Nephron (organoid): ENCODE data around the gene PTPRT.

ENCODE experiments used
- H3K27ac Mint-ChIP-seq, 3 experiments: 2 replicates each; pipeline ENCODE4 v1.8.0; 2020; ENCODE audit warnings: mixed read lengths in 3 of 3, mild to moderate bottlenecking in 2 of 3, moderate library complexity in 1 of 3
- H3K27me3 Mint-ChIP-seq: 2 replicates; pipeline ENCODE4 v1.8.0; 2021; ENCODE audit warnings: low read depth, mild to moderate bottlenecking, moderate library complexity, mixed read lengths
- H3K36me3 Mint-ChIP-seq: 2 replicates; pipeline ENCODE4 v1.8.0; 2020; ENCODE audit warnings: low read depth, mixed read lengths
- H3K4me1 Mint-ChIP-seq: 2 replicates; pipeline ENCODE4 v1.8.0; 2020; ENCODE audit warnings: mixed read lengths
- H3K4me3 Mint-ChIP-seq, 3 experiments: 2 replicates each; pipeline ENCODE4 v1.8.0; 2020; ENCODE audit warnings: mild to moderate bottlenecking in 3 of 3, mixed read lengths in 3 of 3, moderate library complexity in 2 of 3
- H3K9me3 Mint-ChIP-seq: 2 replicates; pipeline ENCODE4 v1.8.0; 2020; ENCODE audit warnings: mixed read lengths
- TF ChIP-seq, protein P1 (sequence below), 3 experiments: fragments of 200-600 bp; sonication (generic); IDR thresholded peaks; one replicate each; pipeline ENCODE4 v1.5.0; 2021; ENCODE audit warnings: antibody characterized with exemption in 3 of 3; ENCODE audit not compliant: unreplicated experiment in 3 of 3

The PTPRT gene

DNA sequence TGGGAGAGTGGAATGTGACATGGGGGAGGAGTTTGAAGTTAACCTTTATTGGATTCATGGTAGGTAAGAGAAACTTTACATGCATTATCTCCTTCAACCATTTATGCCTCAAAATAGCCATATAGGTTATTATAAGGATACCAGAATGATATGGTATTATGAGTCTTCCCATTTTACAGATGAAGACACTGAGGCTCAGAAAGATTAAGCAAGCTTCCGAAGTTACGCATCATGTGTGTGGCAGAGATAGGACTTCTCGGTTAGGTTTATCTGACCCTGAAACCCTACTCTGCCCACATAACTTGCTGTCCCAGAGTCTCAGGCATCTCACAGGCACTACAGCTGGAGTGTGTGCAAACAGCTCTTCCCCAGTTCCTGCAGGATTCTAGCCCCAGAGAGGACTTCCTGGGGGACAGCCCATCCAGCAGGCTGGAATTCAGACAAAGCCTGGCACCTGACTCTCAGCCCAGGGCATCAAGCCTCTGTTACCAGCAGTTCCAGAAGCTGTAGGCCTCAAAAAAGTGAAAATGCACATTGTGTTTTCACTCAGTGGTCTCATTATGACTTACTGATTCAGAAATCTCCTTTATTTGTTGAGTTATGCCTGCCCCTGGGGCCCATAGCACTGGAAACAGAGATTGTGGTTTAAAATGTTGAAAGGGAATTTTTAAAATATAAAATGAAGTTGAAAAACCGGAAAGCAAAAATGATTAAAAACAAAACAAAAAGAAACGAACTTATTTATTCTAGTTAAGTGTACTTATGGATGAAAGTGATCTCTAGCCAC, 1058.7 kb downstream of the PTPRT start:
- H3K36me3 Mint-ChIP-seq: no peaks in the 10 kb centered on the region
- peaks cover 28% of the 10 kb centered on the region for H3K27me3 Mint-ChIP-seq
- TF ChIP-seq, protein P1, sequence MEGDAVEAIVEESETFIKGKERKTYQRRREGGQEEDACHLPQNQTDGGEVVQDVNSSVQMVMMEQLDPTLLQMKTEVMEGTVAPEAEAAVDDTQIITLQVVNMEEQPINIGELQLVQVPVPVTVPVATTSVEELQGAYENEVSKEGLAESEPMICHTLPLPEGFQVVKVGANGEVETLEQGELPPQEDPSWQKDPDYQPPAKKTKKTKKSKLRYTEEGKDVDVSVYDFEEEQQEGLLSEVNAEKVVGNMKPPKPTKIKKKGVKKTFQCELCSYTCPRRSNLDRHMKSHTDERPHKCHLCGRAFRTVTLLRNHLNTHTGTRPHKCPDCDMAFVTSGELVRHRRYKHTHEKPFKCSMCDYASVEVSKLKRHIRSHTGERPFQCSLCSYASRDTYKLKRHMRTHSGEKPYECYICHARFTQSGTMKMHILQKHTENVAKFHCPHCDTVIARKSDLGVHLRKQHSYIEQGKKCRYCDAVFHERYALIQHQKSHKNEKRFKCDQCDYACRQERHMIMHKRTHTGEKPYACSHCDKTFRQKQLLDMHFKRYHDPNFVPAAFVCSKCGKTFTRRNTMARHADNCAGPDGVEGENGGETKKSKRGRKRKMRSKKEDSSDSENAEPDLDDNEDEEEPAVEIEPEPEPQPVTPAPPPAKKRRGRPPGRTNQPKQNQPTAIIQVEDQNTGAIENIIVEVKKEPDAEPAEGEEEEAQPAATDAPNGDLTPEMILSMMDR (IDR thresholded peaks at IDR 0.05; ENCODE audit: unreplicated experiment in 3 of 3): no peak
- no peak overlapping the region for H3K27ac Mint-ChIP-seq
- no peaks in the 10 kb centered on the region for H3K9me3 Mint-ChIP-seq
- no peak overlapping the region for H3K4me3 Mint-ChIP-seq
- H3K4me1 Mint-ChIP-seq: peaks cover 6% of the 10 kb centered on the region

DNA sequence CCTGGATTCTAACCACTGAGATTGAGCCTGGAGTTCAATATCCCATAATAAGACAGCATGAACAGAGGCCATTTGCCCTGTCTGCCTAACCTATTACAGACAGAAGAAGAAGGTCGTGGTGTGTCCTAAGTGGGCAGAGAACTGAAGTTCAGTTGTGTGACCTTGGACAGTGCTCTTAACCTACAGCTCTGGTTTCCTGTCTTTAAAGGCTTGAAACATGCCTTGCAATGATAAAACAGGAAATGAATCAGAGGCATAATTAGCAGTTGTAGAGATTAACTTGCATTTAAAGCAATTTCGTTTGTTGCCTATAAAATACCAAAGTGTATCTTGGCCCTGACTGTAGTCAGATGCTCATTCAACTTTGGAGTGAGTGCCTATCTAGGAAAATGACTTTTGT, 1064.3 kb downstream of the PTPRT start:
- H3K4me1 Mint-ChIP-seq: peaks cover 12% of the 10 kb centered on the region
- no peaks in the 10 kb centered on the region for H3K9me3 Mint-ChIP-seq
- no peaks in the 10 kb centered on the region for H3K36me3 Mint-ChIP-seq
- peaks cover 15% of the 10 kb centered on the region for H3K27me3 Mint-ChIP-seq
- H3K27ac Mint-ChIP-seq: no peak overlapping the region
- no peak overlapping the region for H3K4me3 Mint-ChIP-seq
- TF ChIP-seq, protein P1 (IDR thresholded peaks at IDR 0.05; ENCODE audit: unreplicated experiment in 3 of 3): no peak

DNA sequence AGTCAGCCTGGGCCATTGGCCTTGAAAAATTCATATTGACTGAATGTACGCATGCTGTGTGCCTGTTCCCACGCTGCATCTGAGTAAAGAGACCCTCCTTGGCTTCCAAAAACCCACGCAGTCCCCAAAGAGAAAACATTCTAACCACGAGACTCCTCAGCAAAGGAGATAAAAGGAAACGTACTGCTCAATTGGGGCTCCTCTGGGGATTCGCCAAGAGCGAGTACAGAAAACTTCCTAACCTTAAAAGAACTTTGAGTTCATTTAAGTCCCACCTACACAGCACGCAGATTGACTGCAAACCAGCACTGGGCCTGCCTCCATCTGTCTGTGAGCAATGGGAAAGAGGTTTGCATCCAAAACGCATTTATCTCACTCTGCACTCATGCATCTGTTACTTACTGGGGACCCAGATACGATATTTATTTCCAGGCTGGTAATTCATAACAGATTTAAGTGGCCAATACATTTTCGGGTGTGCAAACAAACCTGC, 1065.7 kb downstream of the PTPRT start:
- Mint-ChIP-seq H3K4me3 (no peak overlapping the region), H3K27ac (no peak overlapping the region)
- TF ChIP-seq, protein P1 (IDR thresholded peaks at IDR 0.05; ENCODE audit: unreplicated experiment in 3 of 3): no peak

DNA sequence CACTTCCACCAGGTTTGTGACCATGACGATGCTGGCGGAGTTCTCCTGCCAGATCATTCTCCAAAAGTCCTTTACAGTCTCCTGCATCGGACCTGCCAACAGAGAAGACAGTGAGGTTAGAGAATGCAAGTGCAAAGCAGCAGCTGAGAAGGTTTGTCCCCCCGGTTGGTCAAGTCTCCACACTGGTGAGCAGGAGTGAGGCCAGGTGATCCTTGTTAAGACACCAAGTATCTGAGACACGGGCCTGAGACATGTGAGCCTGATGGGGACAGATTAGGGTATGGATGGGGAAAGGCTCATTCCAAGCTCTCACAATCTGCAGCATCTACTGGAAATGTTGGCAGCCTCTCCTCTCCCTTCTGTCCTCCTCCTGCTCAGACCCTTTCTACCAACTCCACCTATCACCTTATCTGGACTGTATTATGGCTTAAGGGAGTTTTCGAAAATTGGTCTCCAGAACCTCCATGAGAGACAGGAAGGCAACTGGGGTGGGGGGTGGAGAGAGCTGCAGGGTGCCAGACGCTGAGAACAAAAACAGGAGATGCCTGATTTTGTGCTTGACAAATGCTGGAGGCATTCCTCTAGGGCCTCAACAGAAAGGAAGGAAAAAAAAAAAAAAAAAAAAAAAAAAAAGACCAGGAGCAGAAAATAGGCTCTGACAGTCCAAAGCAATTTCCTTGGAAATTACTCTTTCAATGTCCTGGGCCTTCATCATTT, 1071.1 kb downstream of the PTPRT start:
- Mint-ChIP-seq H3K36me3 (no peaks in the 10 kb centered on the region), H3K27ac (no peak overlapping the region), H3K27me3 (peaks cover 6% of the 10 kb centered on the region), H3K9me3 (no peaks in the 10 kb centered on the region), H3K4me3 (no peak overlapping the region), H3K4me1 (peaks cover 1% of the 10 kb centered on the region)
- TF ChIP-seq, protein P1 (IDR thresholded peaks at IDR 0.05; ENCODE audit: unreplicated experiment in 3 of 3): no peak

More for the DNA sequence above, 1065.7 kb downstream of the PTPRT start:
- Mint-ChIP-seq H3K27me3 (peaks cover 10% of the 10 kb centered on the region), H3K36me3 (no peaks in the 10 kb centered on the region), H3K4me1 (peaks cover 12% of the 10 kb centered on the region), H3K9me3 (no peaks in the 10 kb centered on the region)

DNA sequence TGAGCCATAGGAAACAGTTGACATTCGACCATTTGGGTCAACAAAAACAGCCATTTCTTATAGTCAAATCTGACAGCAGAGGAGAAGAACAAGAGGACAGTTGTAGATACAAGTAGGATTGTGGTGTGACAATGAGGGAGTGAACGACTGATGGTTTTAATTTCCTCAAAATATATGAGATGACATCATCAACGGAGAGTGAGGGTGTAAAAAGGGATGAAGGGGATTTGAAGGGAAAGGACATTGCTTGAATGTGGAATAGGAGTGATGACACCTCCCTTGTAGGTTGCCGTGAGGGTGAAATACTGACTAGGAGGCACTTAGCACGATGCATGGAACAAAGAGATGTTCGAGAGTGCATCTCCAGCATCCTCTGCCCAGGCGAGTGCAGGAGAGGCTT, 1071.7 kb downstream of the PTPRT start:
- Mint-ChIP-seq H3K27ac (no peak overlapping the region), H3K9me3 (no peaks in the 10 kb centered on the region), H3K27me3 (peaks cover 5% of the 10 kb centered on the region), H3K4me3 (no peak overlapping the region), H3K4me1 (no peaks in the 10 kb centered on the region), H3K36me3 (no peaks in the 10 kb centered on the region)
- TF ChIP-seq, protein P1 (IDR thresholded peaks at IDR 0.05; ENCODE audit: unreplicated experiment in 3 of 3): no peak
